Mammary epithelial cell (primary cell): Measurements from ENCODE around the gene ZDHHC17.

ENCODE experiments used
- EZH2 ChIP-seq: IDR thresholded peaks from 2 replicates; pipeline ENCODE4 v1.6.1; 2012; ENCODE audit warnings: low read length, inconsistent platforms, borderline replicate concordance
- TF ChIP-seq, protein P1 (sequence below), 2 donors: IDR thresholded peaks in 1 of 2; conservative IDR thresholded peaks in 1 of 2; 2 replicates each; pipeline ENCODE4 v1.5.1; 2011 to 2012; ENCODE audit warnings: inconsistent platforms in 2 of 2, low read length in 2 of 2, mild to moderate bottlenecking in 2 of 2, control low read depth in 1 of 2, low read depth in 1 of 2; ENCODE audit not compliant: insufficient read depth in 1 of 2; ENCODE audit errors: extremely low read depth in 1 of 2

GRCh38 chr12:76784600-76785051, 20.7 kb downstream of the ZDHHC17 start:
- no peak for TF ChIP-seq EZH2
- TF ChIP-seq, protein P1, sequence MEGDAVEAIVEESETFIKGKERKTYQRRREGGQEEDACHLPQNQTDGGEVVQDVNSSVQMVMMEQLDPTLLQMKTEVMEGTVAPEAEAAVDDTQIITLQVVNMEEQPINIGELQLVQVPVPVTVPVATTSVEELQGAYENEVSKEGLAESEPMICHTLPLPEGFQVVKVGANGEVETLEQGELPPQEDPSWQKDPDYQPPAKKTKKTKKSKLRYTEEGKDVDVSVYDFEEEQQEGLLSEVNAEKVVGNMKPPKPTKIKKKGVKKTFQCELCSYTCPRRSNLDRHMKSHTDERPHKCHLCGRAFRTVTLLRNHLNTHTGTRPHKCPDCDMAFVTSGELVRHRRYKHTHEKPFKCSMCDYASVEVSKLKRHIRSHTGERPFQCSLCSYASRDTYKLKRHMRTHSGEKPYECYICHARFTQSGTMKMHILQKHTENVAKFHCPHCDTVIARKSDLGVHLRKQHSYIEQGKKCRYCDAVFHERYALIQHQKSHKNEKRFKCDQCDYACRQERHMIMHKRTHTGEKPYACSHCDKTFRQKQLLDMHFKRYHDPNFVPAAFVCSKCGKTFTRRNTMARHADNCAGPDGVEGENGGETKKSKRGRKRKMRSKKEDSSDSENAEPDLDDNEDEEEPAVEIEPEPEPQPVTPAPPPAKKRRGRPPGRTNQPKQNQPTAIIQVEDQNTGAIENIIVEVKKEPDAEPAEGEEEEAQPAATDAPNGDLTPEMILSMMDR (conservative IDR thresholded peaks at IDR 0.05 in 1 of 2, IDR thresholded peaks at IDR 0.05 in 1 of 2; ENCODE audit: extremely low read depth in 1 of 2, insufficient read depth in 1 of 2, low read depth in 1 of 2, low read length in 2 of 2), result no peak
